Measurements from ENCODE around the gene COL11A1.
A peak's percentile ranks its signal among the peaks of the same experiment; 100 is the strongest.

Gene COL11A1

DNA sequence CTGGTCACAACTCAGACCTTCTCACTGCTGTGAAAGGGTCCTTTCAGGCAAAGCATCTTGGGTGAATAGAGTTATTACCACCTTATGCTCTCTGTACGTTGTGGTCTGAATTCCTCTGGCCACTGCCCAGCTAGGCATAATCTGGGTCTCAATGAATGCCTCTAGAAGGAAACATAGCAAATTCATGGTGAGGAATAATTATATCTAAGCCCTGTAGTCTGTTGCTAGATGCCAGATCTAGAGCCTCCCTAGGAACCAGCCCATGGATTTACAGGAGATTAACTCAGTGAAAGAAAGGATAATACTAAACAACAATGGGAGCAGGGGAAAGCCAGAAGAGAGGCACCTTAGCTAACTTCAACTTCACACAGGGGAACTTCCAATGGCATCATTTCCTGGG lies 2.4 kb upstream of the COL11A1 start:
- no peak for DNase-seq (ENCODE audit: low read depth)
- no peak for TF ChIP-seq CTCF (IDR thresholded peaks at IDR 0.05; ENCODE audit: insufficient read depth, low read depth, low read length, missing control alignments)
- no peak overlapping the region for H3K4me3 ChIP-seq (ENCODE audit: low read length)

DNA sequence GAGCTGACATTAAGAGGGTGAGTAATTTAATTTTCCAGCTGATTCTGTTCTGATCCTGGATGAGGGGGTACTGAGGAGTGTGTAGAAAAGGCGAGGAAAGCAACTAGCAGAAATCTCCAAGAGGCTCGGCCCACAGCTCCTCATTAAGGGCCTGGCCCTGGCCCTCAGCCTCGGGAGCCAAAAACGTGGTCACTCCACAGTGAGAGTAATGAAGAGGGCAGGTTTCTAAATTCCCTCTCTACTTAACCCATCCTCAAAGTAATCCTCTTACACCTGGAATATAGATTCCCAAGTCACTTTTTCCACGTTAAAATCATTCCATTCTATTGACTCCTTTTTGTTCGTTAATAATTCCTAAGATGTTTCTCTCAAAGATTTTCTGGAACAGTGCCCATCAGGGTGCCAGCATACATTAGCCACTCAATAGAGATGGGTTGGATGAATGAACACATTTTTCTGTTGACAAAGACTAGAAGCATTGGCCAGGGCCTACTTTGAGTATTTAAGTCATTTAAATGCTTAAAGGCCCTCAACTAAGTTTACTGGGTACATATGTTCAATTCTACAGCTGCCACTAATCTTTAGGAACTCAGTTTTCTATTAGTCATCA lies 1.1 kb upstream of the COL11A1 start:
- no peak overlapping the region for H3K4me3 ChIP-seq (ENCODE audit: low read length)
- TF ChIP-seq CTCF (IDR thresholded peaks at IDR 0.05; ENCODE audit: insufficient read depth, low read depth, low read length, missing control alignments): no peak
- no peak for DNase-seq (ENCODE audit: low read depth)

- peak overlapping the region; percentile 10 for H3K4me3 ChIP-seq (ENCODE audit: low read length)
- DNase-seq (ENCODE audit: low read depth): no peak
- TF ChIP-seq CTCF (IDR thresholded peaks at IDR 0.05; ENCODE audit: insufficient read depth, low read depth, low read length, missing control alignments): no peak
Measured at GRCh38 chr1:103107741-103108375, 464 bp downstream of the COL11A1 start.

DNA sequence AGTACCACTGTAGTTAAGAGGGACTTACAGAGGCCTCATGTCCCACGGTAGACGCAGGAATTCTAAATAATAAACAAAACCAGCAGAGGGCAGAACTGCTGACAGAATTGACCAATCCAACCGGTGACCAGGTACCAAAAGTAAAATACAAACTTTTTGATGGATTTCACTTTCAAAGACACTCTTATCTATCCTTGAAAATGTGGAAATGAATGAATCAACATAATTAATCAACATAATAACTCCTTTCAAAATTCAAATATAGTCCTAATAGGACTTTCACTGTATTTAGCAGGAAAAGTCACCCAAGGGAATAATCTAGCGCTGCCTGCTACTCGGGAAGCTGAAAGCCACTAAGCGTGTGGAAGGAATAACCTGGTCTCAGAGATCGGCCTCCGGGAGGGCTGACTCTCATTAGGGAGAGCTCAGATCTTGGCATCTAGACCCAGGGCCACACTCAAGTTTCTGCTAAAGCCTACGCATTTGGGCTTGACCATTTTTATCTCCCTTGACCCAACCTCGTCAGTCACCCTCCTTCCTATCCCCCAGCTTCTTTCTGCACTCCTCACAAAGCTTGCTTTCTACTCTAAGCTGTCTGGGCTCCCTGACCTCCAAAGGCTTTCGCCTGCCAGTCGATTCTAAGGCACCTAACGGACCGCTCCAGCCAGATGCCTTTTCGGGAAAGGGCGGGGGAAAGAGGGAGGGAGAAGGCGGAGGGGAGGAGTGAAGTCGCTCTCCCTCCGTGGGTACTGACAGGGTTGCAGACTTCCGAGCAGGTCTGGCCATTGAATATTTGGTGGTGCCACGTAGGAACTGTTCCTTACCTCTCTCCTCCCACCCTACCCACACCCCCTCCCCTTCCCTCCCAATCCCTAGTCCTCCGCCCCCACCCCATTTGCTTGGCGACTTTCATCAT lies 1.6 kb downstream of the COL11A1 start:
- TF ChIP-seq CTCF (IDR thresholded peaks at IDR 0.05; ENCODE audit: insufficient read depth, low read depth, low read length, missing control alignments): peak; percentile 59
- peak overlapping the region; percentile 30 for H3K4me3 ChIP-seq (ENCODE audit: low read length)
- DNase-seq (ENCODE audit: low read depth): peak; percentile 60

DNA sequence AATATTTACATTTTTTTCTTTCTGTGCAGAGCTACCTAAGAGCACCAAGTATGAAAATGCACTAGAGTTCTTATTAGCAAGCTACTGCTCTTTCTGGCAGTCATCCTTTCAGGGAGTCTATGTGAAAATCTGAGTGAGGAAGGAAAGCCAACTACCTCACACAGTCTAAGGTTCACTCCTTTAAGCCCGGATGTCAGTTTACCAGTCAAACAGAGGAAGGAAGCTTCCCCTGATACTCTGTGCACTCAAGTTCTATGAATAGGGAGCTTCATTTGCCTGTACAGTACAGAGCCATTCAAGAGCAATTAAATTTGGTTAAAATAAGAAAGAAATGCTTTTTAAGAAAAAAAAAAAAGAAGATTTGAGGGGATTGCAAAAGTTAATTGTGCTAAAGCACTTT lies 6.9 kb downstream of the COL11A1 start:
- H3K4me3 ChIP-seq (ENCODE audit: low read length): no peak overlapping the region
- no peak for TF ChIP-seq CTCF (IDR thresholded peaks at IDR 0.05; ENCODE audit: insufficient read depth, low read depth, low read length, missing control alignments)
- no peak for DNase-seq (ENCODE audit: low read depth)

- DNase-seq (ENCODE audit: low read depth): no peak
- TF ChIP-seq CTCF (IDR thresholded peaks at IDR 0.05; ENCODE audit: insufficient read depth, low read depth, low read length, missing control alignments): no peak
- no peak overlapping the region for H3K4me3 ChIP-seq (ENCODE audit: low read length)
Measured at GRCh38 chr1:103089221-103089620, 19.1 kb downstream of the COL11A1 start.

Measured in epithelial cell of esophagus (primary cell).